ENCODE results near the gene DPH6.

The DPH6 gene

DNA sequence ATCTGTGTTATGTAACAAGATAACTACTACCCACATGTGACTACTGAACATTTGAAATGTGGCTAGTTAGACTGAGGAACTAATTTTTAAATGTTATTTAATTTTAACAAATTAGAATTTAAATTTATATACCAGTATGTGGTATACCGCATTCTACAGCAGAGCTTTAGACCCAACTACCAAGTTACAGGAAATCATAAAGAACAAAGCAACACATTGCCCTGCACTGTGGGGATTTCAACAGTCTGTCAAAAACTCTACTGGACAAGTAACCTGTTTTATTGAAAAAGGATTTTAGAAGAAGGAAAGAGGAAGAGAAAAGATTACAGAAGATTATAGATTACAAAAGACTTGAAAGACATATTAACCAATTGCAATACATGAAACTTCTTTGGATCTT lies 64.9 kb downstream of the DPH6 start:
- TF ChIP-seq TAF1 (IDR thresholded peaks at IDR 0.05; ENCODE audit: borderline replicate concordance, low read depth, low read length) (no peak), POLR2AphosphoS5 (IDR thresholded peaks at IDR 0.05; ENCODE audit: low read depth, low read length) (no peak), POLR2A (IDR thresholded peaks at IDR 0.05; ENCODE audit: low read depth, low read length) (no peak)
- FAIRE-seq: no peak

DNA sequence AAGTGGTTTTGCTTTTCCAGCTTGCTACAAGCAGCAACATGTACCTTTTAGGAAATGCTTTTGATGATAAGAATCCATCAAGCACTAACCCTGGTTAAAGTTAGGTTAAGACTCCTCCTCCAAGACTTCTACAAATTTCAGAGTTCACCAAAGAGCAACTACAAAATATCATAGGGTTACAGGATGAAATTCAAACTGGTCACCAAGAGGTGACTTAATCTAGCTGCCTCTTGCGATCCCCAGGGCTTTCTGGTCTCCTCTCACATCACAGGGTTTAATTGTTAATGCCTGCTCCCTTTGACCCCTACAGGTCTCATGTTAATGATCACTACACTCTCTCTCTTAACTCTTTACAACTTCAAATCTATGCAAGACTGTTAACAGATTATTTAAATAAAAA lies 66.5 kb downstream of the DPH6 start:
- DNase-seq (ENCODE audit: insufficient read length): no peak
- FAIRE-seq: no peak
- TF ChIP-seq TAF1 (IDR thresholded peaks at IDR 0.05; ENCODE audit: borderline replicate concordance, low read depth, low read length) (no peak), POLR2A (IDR thresholded peaks at IDR 0.05; ENCODE audit: low read depth, low read length) (no peak), POLR2AphosphoS5 (IDR thresholded peaks at IDR 0.05; ENCODE audit: low read depth, low read length) (no peak)

More for the DNA sequence above, 64.9 kb downstream of the DPH6 start:
- no peak for DNase-seq (ENCODE audit: insufficient read length)

GRCh38 chr15:35477312-35478262 lies 68.4 kb downstream of the DPH6 start:
- TF ChIP-seq POLR2AphosphoS5 (IDR thresholded peaks at IDR 0.05; ENCODE audit: low read depth, low read length) (no peak), POLR2A (IDR thresholded peaks at IDR 0.05; ENCODE audit: low read depth, low read length) (no peak), TAF1 (IDR thresholded peaks at IDR 0.05; ENCODE audit: borderline replicate concordance, low read depth, low read length) (no peak)
- DNase-seq (ENCODE audit: insufficient read length) (no peak), FAIRE-seq (no peak)

GRCh38 chr15:35471024-35471423 lies 74.9 kb downstream of the DPH6 start:
- DNase-seq (ENCODE audit: insufficient read length) (no peak), FAIRE-seq (no peak)
- TF ChIP-seq POLR2AphosphoS5 (IDR thresholded peaks at IDR 0.05; ENCODE audit: low read depth, low read length) (no peak), POLR2A (IDR thresholded peaks at IDR 0.05; ENCODE audit: low read depth, low read length) (no peak), TAF1 (IDR thresholded peaks at IDR 0.05; ENCODE audit: borderline replicate concordance, low read depth, low read length) (no peak)

- DNase-seq (ENCODE audit: insufficient read length) (no peak), FAIRE-seq (no peak)
- no peak for TF ChIP-seq POLR2A (IDR thresholded peaks at IDR 0.05; ENCODE audit: low read depth, low read length)
- TF ChIP-seq TAF1 (IDR thresholded peaks at IDR 0.05; ENCODE audit: borderline replicate concordance, low read depth, low read length): no peak
- no peak for TF ChIP-seq POLR2AphosphoS5 (IDR thresholded peaks at IDR 0.05; ENCODE audit: low read depth, low read length)
Observed at GRCh38 chr15:35470441-35470840, 75.5 kb downstream of the DPH6 start.

- no peak for FAIRE-seq
- TF ChIP-seq TAF1 (IDR thresholded peaks at IDR 0.05; ENCODE audit: borderline replicate concordance, low read depth, low read length): no peak
- TF ChIP-seq POLR2A (IDR thresholded peaks at IDR 0.05; ENCODE audit: low read depth, low read length): no peak
- no peak for TF ChIP-seq POLR2AphosphoS5 (IDR thresholded peaks at IDR 0.05; ENCODE audit: low read depth, low read length)
- no peak for DNase-seq (ENCODE audit: insufficient read length)
Observed at GRCh38 chr15:35466476-35466875, 79.5 kb downstream of the DPH6 start.

DNA sequence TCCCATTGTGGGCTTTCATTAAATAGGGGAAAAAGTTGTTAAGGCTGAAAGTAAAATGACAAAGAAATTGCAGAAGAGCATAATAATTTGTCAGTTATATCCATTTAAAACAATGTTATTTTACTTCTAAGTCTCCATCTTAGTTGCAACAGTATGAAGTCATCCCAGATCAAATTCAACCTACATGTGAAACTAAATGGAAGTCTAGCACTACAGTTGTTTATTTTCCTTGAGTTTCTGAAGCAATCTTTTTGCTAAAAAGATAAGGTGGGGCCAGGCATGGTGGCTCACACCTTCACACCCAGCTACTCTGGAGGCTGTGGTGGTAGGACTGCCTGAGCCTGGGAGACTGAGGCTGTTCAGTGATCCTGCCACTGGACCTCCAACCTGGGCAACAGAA lies 80.2 kb downstream of the DPH6 start:
- no peak for TF ChIP-seq TAF1 (IDR thresholded peaks at IDR 0.05; ENCODE audit: borderline replicate concordance, low read depth, low read length)
- no peak for TF ChIP-seq POLR2A (IDR thresholded peaks at IDR 0.05; ENCODE audit: low read depth, low read length)
- TF ChIP-seq POLR2AphosphoS5 (IDR thresholded peaks at IDR 0.05; ENCODE audit: low read depth, low read length): no peak
- FAIRE-seq: no peak
- no peak for DNase-seq (ENCODE audit: insufficient read length)

DNA sequence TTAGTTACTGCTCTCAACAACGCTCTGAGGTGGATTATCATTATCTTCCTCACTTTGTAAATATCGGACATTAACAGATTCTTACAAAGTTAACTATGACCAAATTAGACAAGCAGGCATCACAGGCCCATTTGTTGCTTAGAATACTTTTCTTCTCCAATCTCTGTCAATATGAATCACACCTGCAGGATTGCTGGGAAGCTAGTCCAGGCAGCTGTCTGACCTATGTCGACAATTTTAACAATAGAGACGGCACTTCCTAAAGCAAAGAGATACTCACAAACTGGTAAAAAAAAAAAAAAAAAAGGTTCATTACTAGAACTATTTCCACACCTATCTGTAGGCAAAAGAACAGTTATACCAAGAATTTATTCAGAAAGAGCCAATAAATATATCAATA lies 85.3 kb downstream of the DPH6 start:
- TF ChIP-seq POLR2AphosphoS5 (IDR thresholded peaks at IDR 0.05; ENCODE audit: low read depth, low read length) (no peak), POLR2A (IDR thresholded peaks at IDR 0.05; ENCODE audit: low read depth, low read length) (no peak), TAF1 (IDR thresholded peaks at IDR 0.05; ENCODE audit: borderline replicate concordance, low read depth, low read length) (no peak)
- DNase-seq (ENCODE audit: insufficient read length) (no peak), FAIRE-seq (no peak)

DNA sequence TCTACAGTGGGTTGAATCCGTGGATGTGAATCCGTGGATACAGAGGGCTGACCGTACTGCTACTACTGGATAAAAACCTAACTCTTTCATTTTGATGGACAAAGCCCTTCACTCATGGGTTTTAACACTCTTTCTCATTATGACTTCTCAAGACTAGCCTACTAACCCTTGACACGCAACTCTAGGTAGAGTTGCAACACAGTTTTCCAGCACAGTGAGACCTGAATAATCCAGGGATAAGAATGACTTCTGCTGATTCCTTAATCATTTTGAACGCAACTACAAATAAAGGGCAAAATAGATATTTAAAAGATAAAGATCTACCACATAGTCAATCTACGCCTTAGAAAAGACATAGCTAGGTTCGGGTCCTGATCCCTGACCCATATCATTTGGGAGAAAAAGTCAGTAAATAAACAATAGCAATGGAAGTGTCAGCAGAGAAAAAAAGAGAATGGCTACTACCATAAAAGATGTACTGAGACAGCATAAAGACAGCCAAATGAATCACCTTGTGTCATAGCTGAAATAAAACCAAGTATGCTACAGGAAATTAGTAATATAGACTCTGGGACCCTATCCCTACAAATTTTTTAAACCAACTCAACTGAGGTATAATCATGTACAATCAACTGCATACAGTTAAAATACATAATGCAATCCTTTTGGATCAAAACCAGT lies 87.6 kb downstream of the DPH6 start:
- DNase-seq (ENCODE audit: insufficient read length): no peak
- FAIRE-seq: no peak
- no peak for TF ChIP-seq POLR2AphosphoS5 (IDR thresholded peaks at IDR 0.05; ENCODE audit: low read depth, low read length)
- no peak for TF ChIP-seq TAF1 (IDR thresholded peaks at IDR 0.05; ENCODE audit: borderline replicate concordance, low read depth, low read length)
- no peak for TF ChIP-seq POLR2A (IDR thresholded peaks at IDR 0.05; ENCODE audit: low read depth, low read length)

GRCh38 chr15:35455201-35455600 lies 90.8 kb downstream of the DPH6 start:
- DNase-seq (ENCODE audit: insufficient read length): no peak
- FAIRE-seq: no peak
- TF ChIP-seq POLR2A (IDR thresholded peaks at IDR 0.05; ENCODE audit: low read depth, low read length) (no peak), TAF1 (IDR thresholded peaks at IDR 0.05; ENCODE audit: borderline replicate concordance, low read depth, low read length) (no peak), POLR2AphosphoS5 (IDR thresholded peaks at IDR 0.05; ENCODE audit: low read depth, low read length) (no peak)

DNA sequence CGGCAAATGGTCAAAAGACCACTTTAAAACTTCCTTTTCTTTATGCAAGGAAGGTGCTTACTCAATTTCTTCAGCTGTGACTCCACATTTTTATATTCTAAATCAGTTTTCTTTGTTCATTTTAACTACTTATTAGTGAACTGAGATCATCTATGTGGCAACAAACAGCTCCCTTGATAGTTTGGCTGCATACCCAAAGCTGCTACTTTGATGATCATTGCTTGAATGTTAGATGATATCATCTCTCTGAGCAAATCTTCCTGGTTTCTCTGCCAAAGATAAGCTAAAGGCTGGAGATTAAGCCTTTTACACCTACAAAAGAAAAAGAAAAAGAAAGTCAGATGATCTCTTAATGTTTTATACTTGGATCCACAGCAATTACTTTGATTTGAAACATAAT lies 95.5 kb downstream of the DPH6 start:
- no peak for TF ChIP-seq POLR2AphosphoS5 (IDR thresholded peaks at IDR 0.05; ENCODE audit: low read depth, low read length)
- no peak for TF ChIP-seq TAF1 (IDR thresholded peaks at IDR 0.05; ENCODE audit: borderline replicate concordance, low read depth, low read length)
- no peak for TF ChIP-seq POLR2A (IDR thresholded peaks at IDR 0.05; ENCODE audit: low read depth, low read length)
- DNase-seq (ENCODE audit: insufficient read length) (no peak), FAIRE-seq (no peak)

Data from GM12892 (cell line).